Measurements from ENCODE around the gene RAB24. TPM values are rescaled to one million over a fixed set of nuclear protein-coding genes. Genes with fewer than 3 reads are reported as not detected.
A peak's percentile ranks its signal among the peaks of the same experiment; 100 is the strongest.

RAB24 gene
- total RNA-seq, 1 donor from 2014 or later, result 21.6 TPM

GRCh38 chr5:177302354-177303110 is 987 bp downstream of the RAB24 start:
- ATAC-seq (no peak), DNase-seq (no peak)
- intact Hi-C loops (cut with micrococcal nuclease), result no loop called here

DNA sequence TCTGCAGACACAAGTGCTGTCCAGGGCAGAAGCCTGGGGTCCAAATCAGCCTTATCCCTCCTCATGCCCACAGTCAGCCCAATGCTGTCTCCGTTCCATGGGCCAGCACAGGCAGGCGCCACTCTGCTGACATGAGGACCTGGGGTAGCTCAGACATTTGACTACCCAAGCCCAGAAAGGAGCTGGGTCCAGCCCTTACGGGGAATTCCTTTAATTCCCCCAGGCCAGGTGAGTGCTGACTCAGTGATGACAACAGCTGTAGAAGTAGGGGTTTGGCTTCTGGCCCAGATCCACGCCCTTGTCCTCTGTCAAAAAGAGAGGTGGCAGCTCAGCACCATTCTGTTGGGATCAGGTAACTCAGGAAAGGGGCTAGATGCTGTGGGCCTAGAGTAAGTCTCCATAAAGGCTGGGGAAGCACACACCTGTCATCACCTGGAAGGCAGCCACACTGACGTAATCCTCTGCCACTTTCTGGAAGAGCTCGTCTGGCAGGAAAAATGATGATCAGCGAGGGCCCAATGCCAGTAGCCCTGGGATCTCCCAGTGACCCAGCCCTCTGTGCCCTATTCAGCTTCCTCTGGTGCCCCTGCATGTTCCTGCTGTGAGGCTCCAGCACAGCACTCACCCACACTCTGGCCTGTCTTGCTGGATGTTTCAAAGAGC is 1.9 kb downstream of the RAB24 start:
- intact Hi-C loops (cut with micrococcal nuclease), result no loop called here
- DNase-seq (no peak), ATAC-seq (no peak)

- DNase-seq, result no peak
- intact Hi-C loops (cut with micrococcal nuclease), result no loop called here
- ATAC-seq, result no peak
Measured at GRCh38 chr5:177300951-177301350, 2.6 kb downstream of the RAB24 start.

DNA sequence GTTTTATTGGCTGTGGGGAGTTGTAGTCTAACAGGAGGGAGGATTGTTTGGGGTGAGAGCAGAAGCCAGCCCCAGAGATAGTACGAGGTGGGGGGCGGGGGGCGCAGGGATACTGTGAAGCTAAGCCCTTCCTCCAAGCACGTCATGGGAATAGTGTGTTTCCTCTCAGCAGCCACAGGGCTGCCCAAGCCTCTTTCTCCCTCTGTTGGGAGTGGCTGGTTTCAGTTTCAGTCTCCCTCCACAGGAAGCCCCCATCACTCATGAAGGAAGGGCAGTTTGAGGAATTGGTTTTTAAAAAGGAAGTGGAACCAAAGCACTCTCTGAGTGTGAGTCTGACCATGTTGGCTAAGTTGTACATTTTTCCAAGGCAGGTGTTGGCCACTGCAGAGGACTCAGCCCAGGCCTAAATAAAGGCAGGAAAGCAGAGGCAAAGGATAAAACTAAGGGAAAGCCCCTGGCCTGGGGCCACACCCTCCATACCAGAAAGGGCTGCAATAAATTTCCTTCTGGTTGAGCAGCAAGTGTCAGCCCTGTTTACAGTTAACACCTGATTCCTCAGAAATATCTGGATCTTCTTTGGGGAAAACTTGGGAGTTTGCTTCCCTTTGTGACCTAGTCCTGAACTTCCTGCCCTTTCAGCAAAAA is 3.2 kb downstream of the RAB24 start:
- intact Hi-C loops (cut with micrococcal nuclease), result no loop called here
- ATAC-seq, result peak; percentile 37
- peak; percentile 59 for DNase-seq

DNA sequence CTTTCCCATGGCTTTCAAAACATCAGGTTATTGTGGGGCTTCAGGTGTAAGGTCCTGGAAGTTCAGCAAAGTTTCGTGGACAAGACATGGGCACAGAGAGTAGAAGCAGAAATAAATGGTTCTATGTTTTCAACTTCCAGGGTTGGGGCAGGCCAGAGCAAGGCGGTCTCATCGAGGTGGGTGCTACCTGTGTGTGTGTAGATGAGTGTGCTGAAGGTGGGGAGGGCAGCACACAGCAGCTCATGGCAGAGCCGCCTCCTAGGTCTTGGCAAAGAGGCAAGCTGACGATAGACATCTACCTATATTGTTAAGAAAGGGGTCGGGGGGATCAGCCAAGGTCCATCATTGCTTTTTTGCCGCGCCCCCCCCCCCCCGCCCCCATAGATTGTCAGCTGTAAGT is 3.8 kb downstream of the RAB24 start:
- ATAC-seq, result no peak
- DNase-seq, result no peak
- intact Hi-C loops (cut with micrococcal nuclease), result no loop called here

DNA sequence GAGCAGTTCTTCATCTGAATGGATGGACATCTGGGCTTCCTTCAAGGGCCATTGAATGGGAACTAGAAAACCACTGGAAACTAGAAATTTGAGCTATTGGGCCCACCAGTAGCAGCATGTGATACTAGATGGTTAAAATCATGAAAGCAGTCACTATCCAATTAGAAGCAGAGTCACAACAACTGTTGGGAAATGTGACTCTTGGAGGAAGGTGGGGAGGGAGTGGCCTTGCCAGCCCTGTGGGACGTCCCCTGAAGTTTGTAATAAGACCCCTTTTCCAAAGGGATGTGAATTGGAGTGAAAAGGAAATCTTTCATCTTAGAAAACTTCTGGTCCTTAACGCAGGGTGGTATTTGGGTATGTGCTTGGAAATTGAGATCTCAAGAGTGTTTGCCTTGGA is 5.6 kb downstream of the RAB24 start:
- ATAC-seq (no peak), DNase-seq (no peak)
- intact Hi-C loops (cut with micrococcal nuclease), result no loop called here

DNA sequence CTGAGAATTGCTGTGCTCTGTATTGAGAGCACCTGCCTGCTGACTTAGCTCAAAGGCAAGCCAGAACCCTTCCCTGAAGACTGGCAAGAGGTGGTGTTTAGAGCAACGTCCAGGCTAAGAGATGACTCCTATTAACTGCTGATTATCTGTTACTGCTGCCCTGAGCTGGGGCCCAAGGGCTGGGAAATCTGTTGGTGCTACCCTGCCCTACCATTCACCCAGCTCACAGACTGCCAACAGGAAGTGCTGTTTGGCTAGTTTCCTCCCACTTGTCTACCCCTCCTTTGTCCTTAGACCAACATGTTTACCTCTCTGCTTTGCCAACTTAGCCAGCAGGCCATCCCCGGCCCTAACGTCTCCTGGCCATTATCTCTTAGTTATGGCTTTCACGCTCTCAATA is 6.9 kb downstream of the RAB24 start:
- ATAC-seq (peak; percentile 20), DNase-seq (no peak)
- intact Hi-C loops (cut with micrococcal nuclease), result no loop called here

GRCh38 chr5:177295924-177296323 is 7.6 kb downstream of the RAB24 start:
- DNase-seq (no peak), ATAC-seq (no peak)
- intact Hi-C loops (cut with micrococcal nuclease), result no loop called here

DNA sequence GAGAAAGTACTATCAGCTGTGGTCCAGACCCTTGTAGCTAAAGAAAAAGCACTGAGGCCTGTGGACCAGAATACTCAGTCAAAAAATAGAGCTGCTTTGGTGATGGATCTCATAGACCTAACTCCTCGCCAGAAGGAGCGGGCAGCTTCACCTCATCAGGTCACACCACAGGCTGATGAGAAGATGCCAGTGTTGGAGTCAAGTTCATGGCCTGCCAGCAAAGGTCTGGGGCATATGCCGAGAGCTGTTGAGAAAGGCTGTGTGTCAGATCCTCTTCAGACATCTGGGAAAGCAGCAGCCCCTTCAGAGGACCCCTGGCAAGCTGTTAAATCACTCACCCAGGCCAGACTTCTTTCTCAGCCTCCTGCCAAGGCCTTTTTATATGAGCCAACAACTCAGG is 8.9 kb downstream of the RAB24 start:
- intact Hi-C loops (cut with micrococcal nuclease), result no loop called here
- peak; percentile 84 for ATAC-seq
- DNase-seq, result peak; percentile 50

- intact Hi-C loops (cut with micrococcal nuclease), result no loop called here
- DNase-seq (no peak), ATAC-seq (no peak)
Measured at GRCh38 chr5:177293819-177294581, 9.5 kb downstream of the RAB24 start.

DNA sequence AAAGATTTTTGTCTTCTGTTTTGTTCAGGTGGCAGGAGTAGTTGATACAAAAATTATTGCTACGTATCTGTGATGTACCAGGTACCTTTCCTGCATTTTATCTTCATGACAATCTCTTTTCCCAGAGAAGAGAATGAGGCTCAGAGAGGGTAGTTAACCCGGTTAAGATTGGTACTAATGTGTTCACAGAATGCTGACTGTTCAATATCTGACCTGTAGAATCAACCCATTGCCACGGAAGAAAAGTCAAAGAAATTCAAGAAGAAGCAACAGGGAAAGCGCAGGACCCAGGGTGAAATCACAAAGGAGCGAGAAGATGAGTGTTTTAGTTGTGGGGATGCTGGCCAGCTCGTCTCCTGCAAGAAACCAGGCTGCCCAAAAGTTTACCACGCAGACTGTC is 11.8 kb downstream of the RAB24 start:
- no peak for ATAC-seq
- intact Hi-C loops (cut with micrococcal nuclease), result no loop called here
- no peak for DNase-seq

DNA sequence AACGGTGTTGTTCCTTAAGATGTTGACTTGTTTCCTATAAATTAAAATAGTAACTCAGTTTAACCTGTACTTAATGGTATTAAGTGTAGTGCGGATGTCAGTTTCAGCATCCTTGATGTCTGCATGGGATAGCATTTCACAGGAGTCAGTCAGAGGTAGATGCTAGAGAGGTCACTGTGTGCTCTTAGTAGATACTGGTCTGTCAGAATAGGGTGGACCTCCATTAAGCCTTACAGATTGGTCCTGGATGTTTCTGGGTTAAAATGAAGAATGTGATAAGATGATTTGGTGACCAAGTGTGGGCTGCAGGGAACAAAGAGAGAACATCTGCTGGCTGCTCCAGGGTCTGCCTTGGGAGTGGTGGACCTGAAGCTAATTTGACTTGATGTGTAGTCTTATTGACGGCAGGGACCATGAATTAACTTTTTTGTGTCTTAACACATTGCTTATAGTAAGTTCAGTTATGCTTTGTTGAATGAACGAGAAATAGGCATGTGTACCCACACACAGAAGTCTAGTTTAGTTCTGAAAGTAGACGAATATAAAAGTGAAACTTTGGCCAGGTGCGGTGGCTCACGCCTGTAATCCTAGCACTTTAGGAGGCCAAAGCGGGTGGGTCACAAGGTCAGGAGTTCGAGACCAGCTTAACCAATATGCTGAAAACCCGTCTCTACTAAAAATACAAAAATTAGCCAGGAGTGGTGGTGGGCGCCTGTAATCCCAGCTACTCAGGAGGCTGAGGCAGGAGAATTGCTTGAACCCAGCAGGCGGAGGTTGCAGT is 12.5 kb downstream of the RAB24 start:
- intact Hi-C loops (cut with micrococcal nuclease), result no loop called here
- no peak for DNase-seq
- no peak for ATAC-seq

- intact Hi-C loops (cut with micrococcal nuclease), result no loop called here
- DNase-seq (no peak), ATAC-seq (no peak)
Measured at GRCh38 chr5:177288191-177288590, 15.3 kb downstream of the RAB24 start.

GRCh38 chr5:177276886-177277285 is 26.6 kb downstream of the RAB24 start:
- ATAC-seq, result no peak
- intact Hi-C loops (cut with micrococcal nuclease), result no loop called here
- no peak for DNase-seq

GRCh38 chr5:177275883-177276282 is 27.6 kb downstream of the RAB24 start:
- ATAC-seq (no peak), DNase-seq (no peak)
- intact Hi-C loops (cut with micrococcal nuclease), result no loop called here

DNA sequence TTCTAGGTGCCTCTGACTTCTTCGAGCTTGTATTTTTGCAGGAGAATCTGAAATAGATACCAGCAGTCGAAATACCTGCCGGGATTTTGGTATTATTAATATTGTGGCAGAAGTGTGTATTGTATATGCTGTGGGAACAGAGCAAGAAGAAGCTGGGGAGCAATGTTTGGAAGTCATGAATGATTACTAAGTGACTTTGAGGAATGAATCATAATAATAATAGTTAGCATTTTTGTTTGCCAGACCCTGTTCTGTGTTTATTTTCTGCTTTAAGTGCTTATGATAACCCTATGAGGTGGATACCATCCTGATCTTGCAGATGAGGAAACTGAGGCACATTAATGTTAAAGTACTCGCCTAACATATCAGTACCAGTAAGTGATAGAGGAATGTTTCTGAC is 32.4 kb downstream of the RAB24 start:
- DNase-seq, result no peak
- intact Hi-C loops (cut with micrococcal nuclease), result no loop called here

GRCh38 chr5:177270653-177271052 is 32.9 kb downstream of the RAB24 start:
- ATAC-seq, result no peak
- no peak for DNase-seq
- intact Hi-C loops (cut with micrococcal nuclease), result no loop called here

More for the DNA sequence above, 32.4 kb downstream of the RAB24 start:
- ATAC-seq, result no peak

GRCh38 chr5:177269976-177270375 is 33.5 kb downstream of the RAB24 start:
- ATAC-seq (no peak), DNase-seq (no peak)
- intact Hi-C loops (cut with micrococcal nuclease), result no loop called here

- DNase-seq, result no peak
- ATAC-seq, result no peak
- intact Hi-C loops (cut with micrococcal nuclease), result no loop called here
Measured at GRCh38 chr5:177269232-177269895, 34.2 kb downstream of the RAB24 start.
